ENCODE results near the gene HIPK1. TPM values are rescaled to one million over a fixed set of nuclear protein-coding genes. Genes with fewer than 3 reads are reported as not detected.

Gene HIPK1
- total RNA-seq, 1 experiment from 2014 or later: 40.1 TPM

DNA sequence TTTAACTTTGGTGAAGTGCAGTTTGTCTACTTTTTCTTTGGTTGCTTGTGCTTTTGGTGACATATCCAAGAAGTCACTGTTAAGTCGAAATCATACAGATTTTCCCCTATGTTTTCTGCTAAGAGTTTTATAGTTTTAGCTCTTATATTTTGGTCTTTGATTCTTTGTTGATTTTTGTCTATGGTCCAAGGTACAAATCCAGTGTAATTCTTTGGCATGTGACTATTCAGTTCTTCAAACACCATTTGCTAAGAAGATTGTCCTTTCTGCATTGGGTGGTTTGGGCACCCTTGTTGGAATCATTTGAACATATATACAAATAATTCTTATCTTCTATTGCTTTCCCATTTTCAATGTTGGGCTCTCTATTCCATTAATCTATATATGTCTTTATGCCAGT, 16.2 kb downstream of the HIPK1 start:
- DNase-seq (ENCODE audit: low read depth, low spot score): no peak
- Histone ChIP-seq H3K27me3 (ENCODE audit: insufficient read depth, low read length) (no peaks in the 10 kb centered on the region), H3K79me2 (ENCODE audit: insufficient read depth, low read length) (peaks cover 52% of the 10 kb centered on the region), H3K27ac (ENCODE audit: low read depth, low read length) (no peak overlapping the region), H2AFZ (ENCODE audit: low read depth, low read length, poor library complexity, severe bottlenecking) (no peak overlapping the region), H3K4me1 (ENCODE audit: control insufficient read depth in 1 of 2, insufficient read depth in 2 of 2, low read length in 2 of 2) (peaks cover 2 to 3% of the 10 kb centered on the region in 2 experiments; a peak in 1 of 4 replicates), H3K9ac (ENCODE audit: low read length) (no peak overlapping the region), H3K36me3 (ENCODE audit: control insufficient read depth in 1 of 2, insufficient read depth in 2 of 2, low read length in 2 of 2) (peaks cover 10 to 11% of the 10 kb centered on the region in 2 experiments; a peak in 3 of 4 replicates), H3K9me2 (ENCODE audit: insufficient read depth) (no peaks in the 10 kb centered on the region), H3K4me3 (replicated peaks in 1 of 2; ENCODE audit: low read depth in 1 of 2, low read length in 2 of 2) (no peak overlapping the region), H3K9me3 (ENCODE audit: control insufficient read depth in 1 of 2, insufficient read depth in 1 of 2, low read depth in 1 of 2, low read length in 2 of 2) (no peaks in the 10 kb centered on the region), H4K20me1 (ENCODE audit: insufficient read depth) (no peaks in the 10 kb centered on the region), H3K4me2 (ENCODE audit: low read length) (no peak overlapping the region)
- intact Hi-C loops (cut with micrococcal nuclease): no loop called here
- POLR2A ChIA-PET: no interaction called here
- CTCF ChIA-PET: no interaction called here
- RAD21 ChIA-PET (ENCODE audit: low non-redundant PET in 1 of 2, low total read pairs in 2 of 2, uncharacterized antibody in 2 of 2, unreplicated experiment in 2 of 2): no interaction called here
- no peak for TF ChIP-seq EGR1 (IDR thresholded peaks at IDR 0.05; ENCODE audit: low read depth)
- TF ChIP-seq FOSL1 (IDR thresholded peaks at IDR 0.05; ENCODE audit: low read depth): no peak
- TF ChIP-seq YY1 (IDR thresholded peaks at IDR 0.05; ENCODE audit: extremely low read depth, insufficient replicate concordance, low read depth, low read length): no peak
- TF ChIP-seq TCF7L2 (IDR thresholded peaks at IDR 0.05; ENCODE audit: borderline replicate concordance, extremely low read depth, insufficient read depth, insufficient read length): no peak
- no peak for TF ChIP-seq CEBPB (IDR thresholded peaks at IDR 0.05; ENCODE audit: low read depth)
- no peak for TF ChIP-seq ELF1 (IDR thresholded peaks at IDR 0.05; ENCODE audit: borderline replicate concordance, low read depth)
- no peak for TF ChIP-seq ZNF274 (IDR thresholded peaks at IDR 0.05; ENCODE audit: low read depth, low read length)
- TF ChIP-seq, protein P1, sequence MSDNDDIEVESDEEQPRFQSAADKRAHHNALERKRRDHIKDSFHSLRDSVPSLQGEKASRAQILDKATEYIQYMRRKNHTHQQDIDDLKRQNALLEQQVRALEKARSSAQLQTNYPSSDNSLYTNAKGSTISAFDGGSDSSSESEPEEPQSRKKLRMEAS (IDR thresholded peaks at IDR 0.05): no peak
- TF ChIP-seq RAD21 (IDR thresholded peaks at IDR 0.05; ENCODE audit: low read depth): no peak
- no peak for TF ChIP-seq SIN3A (IDR thresholded peaks at IDR 0.05; ENCODE audit: low read depth)
- TF ChIP-seq, protein P2, sequence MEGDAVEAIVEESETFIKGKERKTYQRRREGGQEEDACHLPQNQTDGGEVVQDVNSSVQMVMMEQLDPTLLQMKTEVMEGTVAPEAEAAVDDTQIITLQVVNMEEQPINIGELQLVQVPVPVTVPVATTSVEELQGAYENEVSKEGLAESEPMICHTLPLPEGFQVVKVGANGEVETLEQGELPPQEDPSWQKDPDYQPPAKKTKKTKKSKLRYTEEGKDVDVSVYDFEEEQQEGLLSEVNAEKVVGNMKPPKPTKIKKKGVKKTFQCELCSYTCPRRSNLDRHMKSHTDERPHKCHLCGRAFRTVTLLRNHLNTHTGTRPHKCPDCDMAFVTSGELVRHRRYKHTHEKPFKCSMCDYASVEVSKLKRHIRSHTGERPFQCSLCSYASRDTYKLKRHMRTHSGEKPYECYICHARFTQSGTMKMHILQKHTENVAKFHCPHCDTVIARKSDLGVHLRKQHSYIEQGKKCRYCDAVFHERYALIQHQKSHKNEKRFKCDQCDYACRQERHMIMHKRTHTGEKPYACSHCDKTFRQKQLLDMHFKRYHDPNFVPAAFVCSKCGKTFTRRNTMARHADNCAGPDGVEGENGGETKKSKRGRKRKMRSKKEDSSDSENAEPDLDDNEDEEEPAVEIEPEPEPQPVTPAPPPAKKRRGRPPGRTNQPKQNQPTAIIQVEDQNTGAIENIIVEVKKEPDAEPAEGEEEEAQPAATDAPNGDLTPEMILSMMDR (IDR thresholded peaks at IDR 0.05 in 2 of 3, conservative IDR thresholded peaks at IDR 0.05 in 1 of 3; ENCODE audit: borderline replicate concordance in 1 of 3, insufficient read depth in 1 of 3, low read depth in 2 of 3, low read length in 2 of 3): no peak
- ATAC-seq: no peak
- BruUV-seq (replicated peaks): no TSS peak
